ENCODE measurements around the gene DDX5.

The DDX5 gene

GRCh38 chr17:64480951-64481350 lies 25.1 kb downstream of the DDX5 start:
- Histone ChIP-seq H3K4ac (ENCODE audit: low read depth in 1 of 2, low read length in 2 of 2) (no peak overlapping the region), H2AFZ (ENCODE audit: low read depth, low read length) (no peak overlapping the region), H2AK5ac (ENCODE audit: low read length, severe bottlenecking) (no peak overlapping the region), H3K4me2 (ENCODE audit: low read length, poor library complexity, severe bottlenecking) (no peak overlapping the region), H3K4me1 (ENCODE audit: control insufficient read depth, insufficient read depth, low read depth, low read length) (no peaks in the 10 kb centered on the region), H3K36me3 (ENCODE audit: control insufficient read depth in 1 of 2, insufficient read depth in 2 of 2, low read depth in 1 of 2, low read length in 2 of 2) (peaks cover 9 to 71% of the 10 kb centered on the region in 2 experiments), H3K4me3 (ENCODE audit: insufficient read depth in 1 of 2, low read depth in 1 of 2, low read length in 2 of 2) (no peak overlapping the region), H3K9me3 (ENCODE audit: control insufficient read depth, low read length) (no peaks in the 10 kb centered on the region), H3K27ac (ENCODE audit: low read length, poor library complexity, severe bottlenecking) (no peak overlapping the region), H4K91ac (ENCODE audit: low read length) (no peak overlapping the region), H3K14ac (ENCODE audit: low read length in 2 of 2) (no peak overlapping the region), H3K27me3 (ENCODE audit: control insufficient read depth in 1 of 2, insufficient read depth in 1 of 2, low read length in 2 of 2) (no peaks in the 10 kb centered on the region), H3K18ac (ENCODE audit: low read depth in 1 of 2, low read length in 2 of 2) (no peak overlapping the region), H4K8ac (ENCODE audit: low read length) (no peak overlapping the region), H2BK15ac (ENCODE audit: low read depth, poor library complexity, severe bottlenecking) (no peak overlapping the region), H3K9ac (ENCODE audit: low read length) (no peak overlapping the region), H2BK12ac (ENCODE audit: low read length in 2 of 2) (no peak overlapping the region), H2BK5ac (ENCODE audit: low read depth, low read length, poor library complexity, severe bottlenecking) (no peak overlapping the region), H3K23ac (ENCODE audit: low read length in 2 of 2) (no peak overlapping the region), H2BK120ac (ENCODE audit: low read depth, low read length) (no peak overlapping the region), H3K79me1 (replicated peaks; ENCODE audit: low read length, poor library complexity, severe bottlenecking) (peaks cover 3% of the 10 kb centered on the region)
- no peak for DNase-seq
- WGBS: 96% methylated on average over 1 of the region's 1 CpG

GRCh38 chr17:64477849-64478248 lies 28.2 kb downstream of the DDX5 start:
- no peaks in the 10 kb centered on the region for H3K9me3 ChIP-seq (ENCODE audit: control insufficient read depth, low read length)
- no peak overlapping the region for H2BK15ac ChIP-seq (ENCODE audit: low read depth, poor library complexity, severe bottlenecking)
- no peak overlapping the region for H3K4ac ChIP-seq (ENCODE audit: low read depth in 1 of 2, low read length in 2 of 2)
- H3K27me3 ChIP-seq (ENCODE audit: control insufficient read depth in 1 of 2, insufficient read depth in 1 of 2, low read length in 2 of 2): no peaks in the 10 kb centered on the region
- no peak overlapping the region for H2AFZ ChIP-seq (ENCODE audit: low read depth, low read length)
- DNase-seq: no peak
- no peak overlapping the region for H2BK5ac ChIP-seq (ENCODE audit: low read depth, low read length, poor library complexity, severe bottlenecking)
- peaks cover 2 to 48% of the 10 kb centered on the region in 2 experiments for H3K36me3 ChIP-seq (ENCODE audit: control insufficient read depth in 1 of 2, insufficient read depth in 2 of 2, low read depth in 1 of 2, low read length in 2 of 2)
- no peak overlapping the region for H3K14ac ChIP-seq (ENCODE audit: low read length in 2 of 2)
- no peak overlapping the region for H3K18ac ChIP-seq (ENCODE audit: low read depth in 1 of 2, low read length in 2 of 2)
- H3K4me1 ChIP-seq (ENCODE audit: control insufficient read depth, insufficient read depth, low read depth, low read length): no peaks in the 10 kb centered on the region
- H3K4me3 ChIP-seq (ENCODE audit: insufficient read depth in 1 of 2, low read depth in 1 of 2, low read length in 2 of 2): no peak overlapping the region
- no peak overlapping the region for H4K8ac ChIP-seq (ENCODE audit: low read length)
- peaks cover 2% of the 10 kb centered on the region for H3K79me1 ChIP-seq (replicated peaks; ENCODE audit: low read length, poor library complexity, severe bottlenecking)
- no peak overlapping the region for H3K4me2 ChIP-seq (ENCODE audit: low read length, poor library complexity, severe bottlenecking)
- H3K23ac ChIP-seq (ENCODE audit: low read length in 2 of 2): no peak overlapping the region
- H2BK120ac ChIP-seq (ENCODE audit: low read depth, low read length): no peak overlapping the region
- H2BK12ac ChIP-seq (ENCODE audit: low read length in 2 of 2): no peak overlapping the region
- H2AK5ac ChIP-seq (ENCODE audit: low read length, severe bottlenecking): no peak overlapping the region
- no peak overlapping the region for H4K91ac ChIP-seq (ENCODE audit: low read length)
- H3K27ac ChIP-seq (ENCODE audit: low read length, poor library complexity, severe bottlenecking): no peak overlapping the region
- H3K9ac ChIP-seq (ENCODE audit: low read length): no peak overlapping the region
- WGBS: 33% methylated on average over 1 of the region's 1 CpG

GRCh38 chr17:64472564-64472963 lies 33.5 kb downstream of the DDX5 start:
- no peak overlapping the region for H4K91ac ChIP-seq (ENCODE audit: low read length)
- peaks cover 0 to 53% of the 10 kb centered on the region in 2 experiments for H3K36me3 ChIP-seq (ENCODE audit: control insufficient read depth in 1 of 2, insufficient read depth in 2 of 2, low read depth in 1 of 2, low read length in 2 of 2)
- H2AFZ ChIP-seq (ENCODE audit: low read depth, low read length): no peak overlapping the region
- H3K4ac ChIP-seq (ENCODE audit: low read depth in 1 of 2, low read length in 2 of 2): no peak overlapping the region
- WGBS: 100% methylated on average over 2 of the region's 2 CpGs
- no peaks in the 10 kb centered on the region for H3K27me3 ChIP-seq (ENCODE audit: control insufficient read depth in 1 of 2, insufficient read depth in 1 of 2, low read length in 2 of 2)
- no peak overlapping the region for H2BK12ac ChIP-seq (ENCODE audit: low read length in 2 of 2)
- no peak overlapping the region for H3K23ac ChIP-seq (ENCODE audit: low read length in 2 of 2)
- H3K27ac ChIP-seq (ENCODE audit: low read length, poor library complexity, severe bottlenecking): no peak overlapping the region
- no peak overlapping the region for H3K14ac ChIP-seq (ENCODE audit: low read length in 2 of 2)
- no peak overlapping the region for H3K4me2 ChIP-seq (ENCODE audit: low read length, poor library complexity, severe bottlenecking)
- no peaks in the 10 kb centered on the region for H3K79me1 ChIP-seq (replicated peaks; ENCODE audit: low read length, poor library complexity, severe bottlenecking)
- no peaks in the 10 kb centered on the region for H3K9me3 ChIP-seq (ENCODE audit: control insufficient read depth, low read length)
- H3K18ac ChIP-seq (ENCODE audit: low read depth in 1 of 2, low read length in 2 of 2): no peak overlapping the region
- H2BK5ac ChIP-seq (ENCODE audit: low read depth, low read length, poor library complexity, severe bottlenecking): no peak overlapping the region
- H3K4me1 ChIP-seq (ENCODE audit: control insufficient read depth, insufficient read depth, low read depth, low read length): no peaks in the 10 kb centered on the region
- no peak overlapping the region for H2BK120ac ChIP-seq (ENCODE audit: low read depth, low read length)
- H4K8ac ChIP-seq (ENCODE audit: low read length): no peak overlapping the region
- no peak for DNase-seq
- H3K4me3 ChIP-seq (ENCODE audit: insufficient read depth in 1 of 2, low read depth in 1 of 2, low read length in 2 of 2): no peak overlapping the region
- H3K9ac ChIP-seq (ENCODE audit: low read length): no peak overlapping the region
- H2AK5ac ChIP-seq (ENCODE audit: low read length, severe bottlenecking): no peak overlapping the region
- no peak overlapping the region for H2BK15ac ChIP-seq (ENCODE audit: low read depth, poor library complexity, severe bottlenecking)

GRCh38 chr17:64471440-64471839 lies 34.6 kb downstream of the DDX5 start:
- 96% methylated on average over 3 of the region's 3 CpGs for WGBS

More at GRCh38 chr17:64471440-64471839, 34.6 kb downstream of the DDX5 start:
- H3K23ac ChIP-seq (ENCODE audit: low read length in 2 of 2): no peak overlapping the region
- no peak overlapping the region for H2BK120ac ChIP-seq (ENCODE audit: low read depth, low read length)
- H3K14ac ChIP-seq (ENCODE audit: low read length in 2 of 2): no peak overlapping the region
- no peak overlapping the region for H3K27ac ChIP-seq (ENCODE audit: low read length, poor library complexity, severe bottlenecking)
- H3K4ac ChIP-seq (ENCODE audit: low read depth in 1 of 2, low read length in 2 of 2): no peak overlapping the region
- no peak overlapping the region for H3K9ac ChIP-seq (ENCODE audit: low read length)
- H2BK5ac ChIP-seq (ENCODE audit: low read depth, low read length, poor library complexity, severe bottlenecking): no peak overlapping the region
- H3K27me3 ChIP-seq (ENCODE audit: control insufficient read depth in 1 of 2, insufficient read depth in 1 of 2, low read length in 2 of 2): no peaks in the 10 kb centered on the region
- no peak overlapping the region for H3K18ac ChIP-seq (ENCODE audit: low read depth in 1 of 2, low read length in 2 of 2)
- no peak overlapping the region for H3K4me2 ChIP-seq (ENCODE audit: low read length, poor library complexity, severe bottlenecking)
- H3K9me3 ChIP-seq (ENCODE audit: control insufficient read depth, low read length): no peaks in the 10 kb centered on the region
- H3K79me1 ChIP-seq (replicated peaks; ENCODE audit: low read length, poor library complexity, severe bottlenecking): no peaks in the 10 kb centered on the region
- no peak overlapping the region for H2AK5ac ChIP-seq (ENCODE audit: low read length, severe bottlenecking)
- no peak overlapping the region for H2BK12ac ChIP-seq (ENCODE audit: low read length in 2 of 2)
- H3K4me3 ChIP-seq (ENCODE audit: insufficient read depth in 1 of 2, low read depth in 1 of 2, low read length in 2 of 2): no peak overlapping the region
- H4K91ac ChIP-seq (ENCODE audit: low read length): no peak overlapping the region
- H2BK15ac ChIP-seq (ENCODE audit: low read depth, poor library complexity, severe bottlenecking): no peak overlapping the region
- no peak overlapping the region for H2AFZ ChIP-seq (ENCODE audit: low read depth, low read length)
- no peak for DNase-seq
- peaks cover 0 to 58% of the 10 kb centered on the region in 2 experiments for H3K36me3 ChIP-seq (ENCODE audit: control insufficient read depth in 1 of 2, insufficient read depth in 2 of 2, low read depth in 1 of 2, low read length in 2 of 2)
- H3K4me1 ChIP-seq (ENCODE audit: control insufficient read depth, insufficient read depth, low read depth, low read length): no peaks in the 10 kb centered on the region
- no peak overlapping the region for H4K8ac ChIP-seq (ENCODE audit: low read length)
